Measurements from ENCODE around the gene ZCCHC14. TPM values are rescaled to one million over a fixed set of nuclear protein-coding genes. Genes with fewer than 3 reads are reported as not detected.

The ZCCHC14 gene
- polyA plus RNA-seq (ENCODE audit: insufficient read length in 3 of 3): 10 to 100 TPM; 30.9 to 40.3 (median 34.4) TPM
- long read RNA-seq, donor 1, partial matches to known transcripts: 5 of 5 reads
- long read RNA-seq, donor 1, other reads (novel, unspliced or antisense): 0 of 5 reads
- long read RNA-seq, donor 2, full-length matches to known transcripts: 2 of 2 reads
- long read RNA-seq, donor 2, partial matches to known transcripts: 0 of 2 reads
- long read RNA-seq, donor 2, other reads (novel, unspliced or antisense): 0 of 2 reads
- long read RNA-seq, donor 3, partial matches to known transcripts: 19 of 20 reads
- long read RNA-seq, donor 3, other reads (novel, unspliced or antisense): 0 of 20 reads
- long read RNA-seq, donor 4: 0 reads
- long read RNA-seq, donor 5: 0 reads
- long read RNA-seq, donor 6, full-length matches to known transcripts: 2 of 17 reads
- long read RNA-seq, donor 6, partial matches to known transcripts: 15 of 17 reads
- long read RNA-seq, donor 6, other reads (novel, unspliced or antisense): 0 of 17 reads
- long read RNA-seq, donor 7, partial matches to known transcripts: 18 of 18 reads
- long read RNA-seq, donor 7, other reads (novel, unspliced or antisense): 0 of 18 reads
- long read RNA-seq, donor 8, partial matches to known transcripts: 7 of 7 reads
- long read RNA-seq, donor 8, other reads (novel, unspliced or antisense): 0 of 7 reads
- long read RNA-seq, donor 9, full-length matches to known transcripts: 1 of 24 reads
- long read RNA-seq, donor 9, partial matches to known transcripts: 23 of 24 reads
- long read RNA-seq, donor 9, other reads (novel, unspliced or antisense): 0 of 24 reads
- long read RNA-seq, donor 10, full-length matches to known transcripts: 2 of 8 reads
- long read RNA-seq, donor 10, partial matches to known transcripts: 6 of 8 reads
- long read RNA-seq, donor 10, other reads (novel, unspliced or antisense): 0 of 8 reads
- long read RNA-seq, donor 11, partial matches to known transcripts: 0 of 1 reads
- long read RNA-seq, donor 11, other reads (novel, unspliced or antisense): 0 of 1 reads
- long read RNA-seq, donor 12, full-length matches to known transcripts: 4 of 4 reads
- long read RNA-seq, donor 12, partial matches to known transcripts: 0 of 4 reads
- long read RNA-seq, donor 12, other reads (novel, unspliced or antisense): 0 of 4 reads
- long read RNA-seq, donor 13: 0 reads
- long read RNA-seq, donor 14: 0 reads
- long read RNA-seq, donor 15: 0 reads
- long read RNA-seq, donor 16, partial matches to known transcripts: 5 of 5 reads
- long read RNA-seq, donor 16, other reads (novel, unspliced or antisense): 0 of 5 reads

DNA sequence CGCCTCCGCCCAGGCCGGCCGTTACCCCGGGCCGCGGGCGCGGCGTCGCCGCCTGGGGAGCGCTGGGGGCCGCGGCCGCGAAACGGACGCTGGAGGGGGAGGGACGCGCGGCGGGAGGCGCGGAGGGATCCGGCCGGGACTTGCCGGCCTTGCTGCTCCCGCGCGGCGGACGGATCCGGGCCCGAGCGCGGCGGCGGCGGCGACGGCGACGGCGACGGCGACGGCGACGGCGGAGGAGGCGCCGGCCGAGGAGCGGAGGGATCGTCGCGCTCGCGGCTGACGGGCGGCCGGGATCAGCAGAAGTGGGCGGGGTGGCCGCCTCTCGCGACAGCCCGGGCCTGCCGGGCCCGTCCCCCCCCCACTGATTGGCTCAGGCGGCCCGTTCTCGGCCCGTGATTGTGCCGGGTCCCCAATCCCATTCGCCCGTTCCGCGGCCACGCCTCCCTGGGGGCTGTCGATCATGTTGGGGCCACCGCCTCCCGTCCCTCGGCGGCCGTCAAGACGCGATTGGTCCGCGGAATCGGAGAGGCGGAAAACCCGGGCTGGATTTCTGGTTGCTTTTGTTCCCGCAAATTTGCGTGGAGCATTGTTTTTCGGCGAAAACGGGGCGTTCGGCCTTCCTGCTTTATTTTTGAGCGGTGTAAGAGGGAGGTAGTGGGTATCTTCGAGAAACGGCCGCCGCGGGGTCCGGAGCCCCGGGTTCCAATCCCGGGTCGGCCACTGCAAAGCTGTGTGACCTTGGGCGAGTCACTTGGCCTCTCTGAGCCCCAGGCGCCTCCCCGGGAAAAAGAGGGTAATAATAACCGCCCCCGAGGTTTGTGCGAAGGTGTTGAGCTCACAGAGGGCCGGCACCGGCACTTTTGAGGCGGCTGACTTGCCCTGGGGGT, at the start of gene ZCCHC14:
Gene ZCCHC14, minus strand, starts transcription at position 304 of the 887 bp plus-strand sequence. CDS start 786 bp downstream, outside the sequence.
- DNase-seq: peak; percentile 99

DNA sequence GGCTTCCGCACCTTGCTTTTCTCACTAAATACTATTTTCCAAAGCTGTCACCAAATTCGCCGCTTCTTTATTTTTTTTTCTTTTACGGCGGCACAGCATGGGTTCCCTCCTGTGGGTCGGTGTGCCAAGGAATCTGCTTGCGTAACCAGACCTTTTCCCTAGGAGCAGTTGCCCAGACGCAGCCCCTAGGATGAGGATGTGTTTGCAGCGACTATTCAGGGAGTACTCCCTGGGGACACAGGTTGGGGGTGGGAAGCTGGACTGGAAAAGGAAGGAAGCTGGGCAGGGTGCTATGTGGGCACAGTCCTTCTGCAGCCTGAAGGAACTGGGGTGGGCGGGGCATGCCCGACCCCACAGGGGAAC, 49.0 kb upstream of the ZCCHC14 start:
- no peak for DNase-seq

DNA sequence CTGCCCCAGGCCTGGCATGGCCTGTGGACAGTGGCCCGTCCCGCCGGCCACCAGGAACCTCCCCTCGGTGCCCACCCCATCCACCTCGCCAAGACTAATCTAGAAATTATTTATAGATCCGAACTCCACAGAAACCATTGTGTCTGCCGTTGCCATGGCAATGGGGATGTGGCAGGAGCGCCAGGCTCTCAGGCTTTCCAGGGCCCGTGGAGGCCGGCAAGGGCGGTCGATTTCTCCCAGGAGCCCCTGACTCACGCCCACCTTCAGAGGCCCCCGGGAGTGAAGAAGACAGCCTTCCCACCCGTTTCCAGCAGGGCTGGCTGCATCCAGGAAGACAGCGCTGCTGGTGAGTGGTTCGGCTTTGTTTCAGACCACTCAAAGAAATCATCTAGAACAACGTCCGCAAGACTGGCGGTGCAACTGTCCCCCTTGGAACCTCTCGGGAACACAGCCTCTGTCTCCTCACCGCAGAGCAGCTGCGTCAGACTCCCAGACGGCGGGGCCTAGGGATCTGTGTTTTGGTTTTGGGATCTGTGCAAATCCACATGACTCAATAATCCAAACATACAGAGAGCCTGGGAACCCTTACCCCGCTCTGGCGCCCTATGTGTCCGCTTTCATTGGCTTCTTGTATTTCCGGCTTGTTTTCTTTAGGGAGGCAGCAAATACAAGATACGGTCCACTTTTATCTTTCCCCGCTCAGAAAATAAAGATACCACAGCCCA, 48.5 kb upstream of the ZCCHC14 start:
- no peak for DNase-seq

DNA sequence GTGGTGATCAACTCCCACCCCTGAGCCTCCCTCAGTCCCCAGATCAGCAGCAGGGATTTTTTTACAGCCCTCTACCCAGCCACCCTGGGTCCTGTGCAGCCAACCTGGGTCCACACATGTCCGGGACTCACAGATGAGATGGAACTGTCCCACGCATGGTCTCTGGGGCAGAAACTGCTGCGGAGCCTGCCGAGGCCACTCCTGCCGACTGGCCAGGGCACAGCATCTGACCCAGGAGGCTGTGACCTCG, 48.0 kb upstream of the ZCCHC14 start:
- DNase-seq: no peak

GRCh38 chr16:87540072-87540896, 47.5 kb upstream of the ZCCHC14 start:
- no peak for DNase-seq

- DNase-seq: no peak
Observed at GRCh38 chr16:87539113-87539512, 46.3 kb upstream of the ZCCHC14 start.

DNA sequence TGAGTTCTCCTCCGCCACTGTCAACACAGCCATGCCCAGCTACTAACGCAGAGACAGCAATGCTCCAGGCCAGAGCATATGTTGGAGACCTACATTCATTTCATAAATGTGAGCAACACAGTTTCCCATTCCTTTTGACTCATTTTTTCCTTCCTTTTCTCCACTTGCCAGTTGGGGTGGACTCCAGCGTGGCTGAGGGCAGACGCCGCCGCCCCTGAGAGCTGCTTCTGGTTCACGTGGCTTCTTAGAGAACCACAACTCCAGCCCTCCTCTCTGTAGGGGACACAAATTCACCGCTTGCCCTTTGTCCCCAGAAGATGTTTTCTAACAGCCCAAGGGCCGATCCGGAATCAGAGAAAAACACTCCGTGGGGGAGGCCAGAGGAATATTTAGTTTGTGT, 45.8 kb upstream of the ZCCHC14 start:
- no peak for DNase-seq

DNA sequence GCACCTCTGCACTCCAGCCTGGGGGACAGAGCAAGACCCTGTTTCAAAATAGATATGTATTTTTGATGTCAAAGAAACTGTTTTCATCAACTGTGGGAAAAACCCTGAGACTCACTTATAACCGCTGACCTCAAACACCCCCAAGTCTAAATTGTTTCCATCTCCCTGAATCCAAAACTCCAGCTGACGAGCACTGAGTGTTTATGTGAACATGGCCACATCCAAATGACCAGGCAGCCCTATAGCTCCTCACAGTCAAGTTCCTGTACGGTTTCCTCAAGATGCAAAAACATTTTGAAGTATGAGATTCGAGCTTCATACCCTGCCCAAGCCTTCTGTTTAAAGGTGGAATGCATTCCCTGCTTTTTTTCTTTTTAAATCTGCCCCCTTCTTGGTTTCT, 45.3 kb upstream of the ZCCHC14 start:
- no peak for DNase-seq

DNA sequence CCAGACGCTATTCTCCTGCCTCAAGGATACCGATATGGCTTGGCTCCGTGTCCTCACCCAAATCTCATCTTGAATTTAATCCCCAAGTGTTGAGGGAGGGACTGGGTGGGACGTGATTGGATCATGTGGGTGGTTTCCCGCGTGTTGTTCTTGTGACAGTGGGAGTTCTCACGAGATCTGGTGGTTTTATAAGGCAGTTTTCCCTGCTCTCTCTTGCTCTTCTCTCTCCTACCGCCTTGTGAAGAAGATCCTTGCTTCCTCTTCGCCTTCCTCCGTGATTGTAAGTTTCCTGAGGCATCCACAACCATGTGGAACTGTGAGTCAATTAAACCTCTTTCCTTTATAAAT, 43.9 kb upstream of the ZCCHC14 start:
- no peak for DNase-seq

DNA sequence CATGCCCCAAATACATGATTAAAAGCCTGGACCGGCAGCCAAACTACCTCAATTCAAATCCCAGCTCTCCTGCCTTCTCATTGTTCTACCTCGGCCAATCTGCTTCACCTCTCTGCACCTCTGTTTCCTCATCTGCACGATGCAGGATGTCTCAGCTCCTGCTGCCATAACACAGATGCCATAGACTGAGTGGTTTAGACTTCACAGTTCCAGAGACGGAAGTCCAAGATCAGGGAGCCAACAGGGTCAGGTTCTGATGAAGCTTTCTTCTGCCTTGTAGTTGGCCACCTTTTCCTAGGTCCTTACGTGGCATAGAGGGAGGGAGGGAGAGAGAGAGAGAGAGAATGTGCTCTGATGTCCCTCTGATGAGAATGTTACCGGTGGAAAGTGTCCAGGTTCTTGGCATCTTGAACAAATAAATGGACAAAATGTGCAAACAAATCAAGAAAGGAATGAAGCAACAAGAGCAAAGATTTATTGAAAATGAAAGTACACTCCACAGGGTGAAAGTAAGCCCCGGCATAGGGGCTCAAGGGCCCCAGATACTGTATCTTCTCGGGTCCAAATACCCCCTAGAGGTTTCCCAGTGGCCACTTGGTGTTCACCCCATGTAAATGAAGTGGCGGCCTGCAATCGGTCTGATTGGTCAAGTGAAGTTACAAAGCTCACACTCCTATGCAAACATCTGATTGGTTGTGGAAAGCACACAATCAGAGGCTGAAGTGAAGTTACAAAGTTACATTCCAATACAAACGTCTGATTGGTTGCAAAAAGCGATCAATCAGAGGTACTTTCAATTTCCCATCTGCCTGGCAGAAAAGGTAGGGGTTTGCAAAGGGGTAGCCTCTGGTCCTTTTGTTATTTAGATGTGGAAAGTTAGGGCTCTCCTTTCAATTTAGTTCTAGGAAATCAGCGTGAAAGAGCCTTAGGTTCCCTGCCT, 43.3 kb upstream of the ZCCHC14 start:
- no peak for DNase-seq

DNA sequence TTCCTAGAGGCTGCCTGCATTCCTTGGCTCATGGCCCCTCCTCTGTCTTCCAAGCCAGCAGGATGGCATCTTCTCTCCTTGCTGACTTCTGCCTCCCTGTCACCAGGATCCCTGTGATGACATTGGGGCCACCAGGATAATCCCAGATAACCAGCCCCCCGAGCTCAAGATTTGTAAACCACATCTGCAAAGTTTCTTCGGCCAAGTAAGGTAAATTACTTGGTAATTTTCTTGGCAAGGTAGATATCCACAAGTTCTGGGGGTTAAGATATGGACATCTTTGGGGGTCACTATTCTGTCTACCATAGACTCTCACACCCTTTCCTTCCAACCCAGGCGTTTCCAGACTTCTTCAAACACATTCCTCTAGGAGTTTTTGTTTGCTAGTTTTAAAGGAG, 42.6 kb upstream of the ZCCHC14 start:
- DNase-seq: no peak

GRCh38 chr16:87534751-87535150, 41.9 kb upstream of the ZCCHC14 start:
- DNase-seq: no peak

DNA sequence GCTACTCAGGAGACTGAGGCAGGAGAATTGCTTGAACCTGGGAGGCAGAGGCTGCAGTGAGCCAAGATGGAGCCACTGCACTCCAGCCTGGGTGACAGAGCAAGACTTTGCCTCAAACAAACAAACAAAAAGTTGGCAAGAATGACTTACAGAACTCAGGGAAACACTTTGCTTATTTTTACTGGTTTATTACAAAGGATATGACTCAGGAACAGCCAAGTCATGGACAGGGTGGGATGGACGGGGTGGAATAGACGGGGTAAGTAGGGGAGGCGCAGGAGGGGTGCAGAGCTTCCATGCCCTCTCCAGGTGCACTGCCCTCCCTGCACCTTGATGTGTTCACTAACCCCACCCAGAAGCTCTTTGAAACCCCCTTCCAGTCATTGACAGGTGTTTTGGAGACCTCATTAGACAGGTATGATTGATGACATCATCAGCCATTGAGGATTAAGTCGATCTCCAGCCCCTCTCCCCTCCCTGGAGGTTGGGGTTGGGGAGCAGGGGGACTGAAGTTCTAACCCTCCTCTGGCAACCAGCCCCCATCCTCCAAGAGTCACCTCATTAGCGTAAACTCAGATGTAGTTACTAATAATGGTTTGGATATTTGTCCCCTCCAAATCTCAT, 41.3 kb upstream of the ZCCHC14 start:
- no peak for DNase-seq

- DNase-seq: no peak
Observed at GRCh38 chr16:87533061-87533460, 40.2 kb upstream of the ZCCHC14 start.

DNA sequence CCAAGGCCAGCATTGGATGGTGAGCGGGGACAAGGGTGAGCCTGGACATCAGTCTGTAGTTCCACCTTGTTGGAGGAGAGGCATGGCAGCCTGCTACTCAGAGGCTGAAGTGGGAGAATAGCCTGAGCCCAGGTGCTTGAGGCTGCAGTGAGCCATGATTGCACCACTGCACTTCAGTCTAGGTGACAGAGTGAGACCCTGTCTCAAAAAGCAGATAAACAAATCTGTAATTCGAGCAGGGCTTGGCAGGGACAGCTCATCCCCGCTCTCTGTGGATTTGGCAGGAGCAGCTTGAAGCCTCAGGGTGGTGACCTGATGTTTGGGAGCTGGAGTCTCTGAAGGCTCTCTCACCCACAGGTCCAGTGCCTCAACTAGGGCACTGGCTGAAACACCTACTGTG, 38.6 kb upstream of the ZCCHC14 start:
- no peak for DNase-seq

- no peak for DNase-seq
Observed at GRCh38 chr16:87528690-87529579, 36.1 kb upstream of the ZCCHC14 start.

DNA sequence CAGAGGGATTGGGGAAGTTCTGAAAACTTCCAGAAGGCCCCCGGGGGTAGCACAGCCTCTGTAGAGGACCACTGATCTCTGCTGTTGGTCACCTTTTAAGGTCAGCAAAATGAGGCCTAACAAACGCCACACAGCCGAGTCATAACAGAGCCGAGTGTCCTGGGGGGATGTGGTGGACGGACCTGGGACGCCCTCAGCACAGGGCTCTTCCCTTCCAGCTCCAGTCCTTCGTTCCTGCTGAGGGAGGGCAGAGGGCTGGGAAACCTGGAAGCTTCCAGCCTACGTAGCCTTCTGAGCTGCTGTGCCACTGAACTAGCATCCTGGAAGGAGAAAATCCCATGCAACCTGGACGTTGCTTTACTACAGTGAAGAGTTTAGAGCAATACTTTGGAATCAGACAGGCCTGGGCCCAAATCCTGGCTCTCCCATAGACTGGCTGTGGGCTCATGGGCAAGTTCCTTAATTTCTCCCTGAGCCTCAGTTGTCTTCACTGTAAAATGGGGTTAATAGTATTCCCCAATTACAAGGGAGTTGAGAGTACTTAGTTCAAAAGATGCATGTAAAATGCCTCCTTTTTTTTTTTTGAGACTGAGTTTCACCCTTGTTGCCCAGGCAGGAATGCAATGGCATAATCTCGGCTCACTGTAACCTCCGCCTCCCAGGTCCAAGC, 34.4 kb upstream of the ZCCHC14 start:
- DNase-seq: no peak
